CD14-positive monocyte (primary cell): ENCODE data around the gene SCYGR1. TPM values are rescaled to one million over a fixed set of nuclear protein-coding genes. Genes with fewer than 3 reads are reported as not detected.

Source experiments
- DNase-seq, 3 donors: peaks; one replicate each; pipeline ENCODE4 v3.0.0-alpha.2; 2011 to 2022
- H2AFZ ChIP-seq: 2 replicates; pipeline ENCODE4 v1.6.0; 2012; ENCODE audit warnings: mild to moderate bottlenecking, low read depth, low read length, inconsistent platforms; ENCODE audit not compliant: insufficient read depth, poor library complexity, severe bottlenecking
- H3K27ac ChIP-seq, 2 donors: 1 replicate in 1 of 2; 2 replicates in 1 of 2; pipeline ENCODE4 v1.5.1; 2012 to 2013; ENCODE audit warnings: low read length in 2 of 2, control low read depth in 1 of 2, inconsistent platforms in 1 of 2, low read depth in 1 of 2, mild to moderate bottlenecking in 1 of 2
- H3K27me3 ChIP-seq, 2 donors: one replicate each; pipeline versions ENCODE4 v1.6.0 to v1.6.1; 2011 to 2013; ENCODE audit warnings: low read length in 2 of 2; ENCODE audit not compliant: control insufficient read depth in 2 of 2, insufficient read depth in 2 of 2
- H3K36me3 ChIP-seq, 2 donors: replicated peaks in 1 of 2; 1 replicate in 1 of 2; 2 replicates in 1 of 2; pipeline versions ENCODE4 v1.5.1 to v1.6.1; 2012 to 2013; ENCODE audit warnings: low read length in 2 of 2, control low read depth in 1 of 2, inconsistent platforms in 1 of 2, mild to moderate bottlenecking in 1 of 2; ENCODE audit not compliant: insufficient read depth in 2 of 2, control insufficient read depth in 1 of 2
- H3K4me1 ChIP-seq, 2 donors: 1 replicate in 1 of 2; 2 replicates in 1 of 2; pipeline versions ENCODE4 v1.5.1 to v1.6.1; 2012 to 2013; ENCODE audit warnings: low read length in 2 of 2, control low read depth in 1 of 2, inconsistent platforms in 1 of 2, mild to moderate bottlenecking in 1 of 2, moderate library complexity in 1 of 2; ENCODE audit not compliant: insufficient read depth in 2 of 2, control insufficient read depth in 1 of 2
- H3K4me2 ChIP-seq: replicated peaks from 2 replicates; pipeline ENCODE3; 2012; ENCODE audit warnings: low read length, moderate library complexity, mild to moderate bottlenecking; ENCODE audit not compliant: poor library complexity, severe bottlenecking; ENCODE audit errors: extremely low read depth
- H3K4me3 ChIP-seq, 3 experiments: fragments of 200-600 bp in 1 of 3; sonication (generic) in 1 of 3; replicated peaks in 1 of 3; 1 replicate in 2 of 3; 2 replicates in 1 of 3; pipeline ENCODE4 v1.5.1; 2011 to 2013; ENCODE audit warnings: low read length in 3 of 3, mild to moderate bottlenecking in 3 of 3, control low read depth in 2 of 3, low read depth in 2 of 3, inconsistent platforms in 1 of 3, moderate library complexity in 1 of 3
- H3K79me2 ChIP-seq: 2 replicates; pipeline ENCODE4 v1.6.0; 2012; ENCODE audit warnings: mild to moderate bottlenecking, control low read depth, inconsistent platforms, low read length, moderate library complexity; ENCODE audit not compliant: insufficient read depth
- H3K9ac ChIP-seq: 2 replicates; pipeline ENCODE4 v1.6.0; 2017; ENCODE audit warnings: low read length, mild to moderate bottlenecking; ENCODE audit not compliant: insufficient read depth, poor library complexity, severe bottlenecking
- H3K9me3 ChIP-seq, 2 donors: replicated peaks in 1 of 2; 1 replicate in 1 of 2; 2 replicates in 1 of 2; pipeline versions ENCODE4 v1.5.1 to v1.6.1; 2012 to 2013; ENCODE audit warnings: low read length in 2 of 2, control low read depth in 1 of 2; ENCODE audit not compliant: control insufficient read depth in 1 of 2, insufficient read depth in 1 of 2
- H4K20me1 ChIP-seq: 2 replicates; pipeline ENCODE4 v1.6.0; 2012; ENCODE audit warnings: mild to moderate bottlenecking, low read length, control low read depth, moderate library complexity; ENCODE audit not compliant: insufficient read depth
- H3K27ac Mint-ChIP-seq, 7 donors: one replicate each; pipeline ENCODE4 v1.8.0; 2020; ENCODE audit warnings: mild to moderate bottlenecking in 7 of 7, mixed read lengths in 7 of 7, moderate library complexity in 6 of 7, inconsistent platforms in 2 of 7
- H3K27me3 Mint-ChIP-seq, 3 donors: one replicate each; pipeline ENCODE4 v1.8.0; 2021 to 2022; ENCODE audit warnings: low read depth in 3 of 3, mild to moderate bottlenecking in 3 of 3, mixed read lengths in 3 of 3, moderate library complexity in 3 of 3, inconsistent platforms in 1 of 3
- H3K36me3 Mint-ChIP-seq, 2 donors: one replicate each; pipeline ENCODE4 v1.8.0; 2020; ENCODE audit warnings: mixed read lengths in 2 of 2, inconsistent platforms in 1 of 2, mild to moderate bottlenecking in 1 of 2
- H3K4me1 Mint-ChIP-seq: one replicate; pipeline ENCODE4 v1.8.0; 2020; ENCODE audit warnings: mild to moderate bottlenecking, mixed read lengths
- H3K4me3 Mint-ChIP-seq, 2 donors: one replicate each; pipeline ENCODE4 v1.8.0; 2020; ENCODE audit warnings: mild to moderate bottlenecking in 2 of 2, mixed read lengths in 2 of 2, moderate library complexity in 1 of 2
- H3K9me3 Mint-ChIP-seq, 7 donors: one replicate each; pipeline ENCODE4 v1.8.0; 2020 to 2022; ENCODE audit warnings: mixed read lengths in 7 of 7, mild to moderate bottlenecking in 6 of 7, moderate library complexity in 6 of 7, inconsistent platforms in 2 of 7
- CTCF ChIP-seq: fragments of 200-600 bp; IDR thresholded peaks from one replicate; pipeline ENCODE4 v1.8.0; 2022; ENCODE audit warnings: antibody characterized with exemption, mild to moderate bottlenecking
- WGBS: methylation state at CpG from one replicate; pipeline ENCODE4 v1.1.5; 2013; ENCODE audit warnings: missing lambda C conversion rate; ENCODE audit not compliant: insufficient coverage; 5-methylcytosine and 5-hydroxymethylcytosine counted together
- intact Hi-C, 2 donors: fragments of 100-400 bp; cut with micrococcal nuclease; formaldehyde crosslinking; loops; one replicate each; pipeline versions ENCODE4 v1.15.0 to v1.15.1; 2023
- polyA plus RNA-seq, 3 donors: library from polyadenylated mRNA; depleted of rRNA in 1 of 3; unstranded in 2 of 3; stranded (reverse) in 1 of 3; fragments of 300-500 nt in 2 of 3; fragments of >200 nt in 1 of 3; fragmentation: Illumina TruSeq in 2 of 3; gene quantifications; 1 replicate in 2 of 3; 2 replicates in 1 of 3; pipeline ENCODE4 v1.2.3, GENCODE V29; 2012 to 2021

The SCYGR1 gene
- polyA plus RNA-seq, 3 donors, result not detected

GRCh38 chr2:227398684-227399670 lies 11.2 kb upstream of the SCYGR1 start:
- no peak overlapping the region for H3K4me2 ChIP-seq
- H3K4me1 ChIP-seq, result peaks cover 11 to 32% of the 10 kb centered on the region in 2 donors
- DNase-seq, result no peak
- no peaks in the 10 kb centered on the region for H4K20me1 ChIP-seq
- no peak overlapping the region for H2AFZ ChIP-seq
- no peak overlapping the region for H3K9ac ChIP-seq
- H3K79me2 ChIP-seq, result no peaks in the 10 kb centered on the region
- H3K9me3 ChIP-seq, result no peaks in the 10 kb centered on the region
- TF ChIP-seq CTCF, result no peak
- Mint-ChIP-seq H3K27me3 (peaks cover 0 to 6% (median 0%) of the 10 kb centered on the region in 3 donors), H3K4me1 (peaks cover 38% of the 10 kb centered on the region), H3K9me3 (no peaks in the 10 kb centered on the region), H3K36me3 (no peaks in the 10 kb centered on the region), H3K4me3 (no peak overlapping the region), H3K27ac (peak overlapping the region in 1 of 7 donors; percentile 18)
- no peak overlapping the region for H3K4me3 ChIP-seq
- H3K27me3 ChIP-seq, result no peaks in the 10 kb centered on the region
- no peaks in the 10 kb centered on the region for H3K36me3 ChIP-seq
- no CpG with 5 or more reads among the region's 4 CpGs for WGBS
- intact Hi-C loops, result no loop called here
- H3K27ac ChIP-seq, result no peak overlapping the region

DNA sequence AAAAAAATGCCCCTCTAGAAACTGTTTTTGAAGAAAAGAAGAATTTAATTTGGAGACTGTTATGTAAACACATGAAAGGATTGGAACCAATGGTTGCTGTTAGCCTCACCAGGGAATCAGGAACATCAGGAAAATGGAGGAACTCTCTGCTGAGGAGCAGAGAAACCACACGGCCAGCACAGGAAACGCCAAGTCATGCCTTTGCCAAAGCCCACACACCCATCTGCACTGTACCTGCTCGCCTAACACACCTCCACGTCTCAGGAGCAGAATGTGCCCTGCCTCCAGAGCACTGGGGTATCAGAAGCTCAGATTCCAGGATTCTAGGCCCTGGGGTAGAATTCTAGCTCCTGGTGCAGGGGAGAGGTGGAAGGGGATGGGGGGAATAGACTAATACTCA lies 9.8 kb upstream of the SCYGR1 start:
- TF ChIP-seq CTCF, result no peak
- H3K36me3 ChIP-seq, result no peaks in the 10 kb centered on the region
- no peak overlapping the region for H3K27ac ChIP-seq
- Mint-ChIP-seq H3K27me3 (peaks cover 0 to 5% (median 0%) of the 10 kb centered on the region in 3 donors), H3K4me3 (no peak overlapping the region), H3K27ac (peak overlapping the region in 1 of 7 donors; percentile 78), H3K36me3 (no peaks in the 10 kb centered on the region), H3K9me3 (no peaks in the 10 kb centered on the region), H3K4me1 (peaks cover 38% of the 10 kb centered on the region)
- intact Hi-C loops, result no loop called here
- H3K9ac ChIP-seq, result no peak overlapping the region
- no peak overlapping the region for H3K4me2 ChIP-seq
- no peaks in the 10 kb centered on the region for H3K27me3 ChIP-seq
- no peaks in the 10 kb centered on the region for H3K79me2 ChIP-seq
- no peak overlapping the region for H3K4me3 ChIP-seq
- no peaks in the 10 kb centered on the region for H4K20me1 ChIP-seq
- WGBS, result 0% methylated on average over 4 of the region's 4 CpGs
- H3K4me1 ChIP-seq, result peaks cover 16 to 31% of the 10 kb centered on the region in 2 donors
- DNase-seq, result peak in 2 of 3 donors; percentile 36 to 43
- H3K9me3 ChIP-seq, result no peaks in the 10 kb centered on the region
- H2AFZ ChIP-seq, result no peak overlapping the region
